HG03045 (cell line): ENCODE data around the gene FYB2.
"Not testable (repeated sequence)": the region's sequence is repeated elsewhere in the genome, so short reads cannot be mapped to it uniquely, and the experiment has no call there.

Experiments used
- ATAC-seq: cut with Tn5 transposase; IDR thresholded peaks from one replicate; pipeline ENCODE4 v1.9.1; 2021; ENCODE audit warnings: mild to moderate bottlenecking, moderate library complexity; ENCODE audit not compliant: unreplicated experiment

Gene FYB2

GRCh38 chr1:56798053-56798471, 21.1 kb downstream of the FYB2 start:
- ATAC-seq = no peak

DNA sequence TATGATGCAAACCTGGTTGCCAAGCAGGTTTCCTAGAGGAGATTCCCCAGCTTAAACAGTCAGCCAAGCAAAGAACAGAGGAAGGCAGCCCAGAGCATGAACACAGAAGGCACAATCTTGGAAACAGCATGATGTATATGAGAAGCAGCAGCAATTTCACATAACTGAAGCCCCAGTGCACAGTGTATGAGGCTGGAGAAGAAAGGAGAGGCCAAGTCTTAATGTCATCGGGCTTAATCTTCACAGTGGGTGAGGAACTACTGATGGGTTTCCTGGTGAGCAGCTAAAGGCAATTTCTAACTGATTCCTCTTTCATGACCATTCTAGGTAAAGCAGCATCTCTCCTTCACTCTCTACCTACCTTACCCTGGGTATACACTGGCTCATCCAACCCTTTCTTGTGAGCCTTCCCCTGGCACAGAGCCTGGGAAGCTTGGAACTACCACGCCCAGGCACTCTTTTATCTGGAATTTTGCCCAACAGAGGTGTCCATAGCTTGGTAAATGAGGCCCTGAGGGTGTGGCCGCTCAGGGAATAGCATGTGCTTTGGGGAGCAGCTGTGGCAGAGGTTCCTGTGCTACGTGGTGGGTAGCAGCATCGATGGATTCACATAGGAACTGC, 22.0 kb downstream of the FYB2 start:
- no peak for ATAC-seq

DNA sequence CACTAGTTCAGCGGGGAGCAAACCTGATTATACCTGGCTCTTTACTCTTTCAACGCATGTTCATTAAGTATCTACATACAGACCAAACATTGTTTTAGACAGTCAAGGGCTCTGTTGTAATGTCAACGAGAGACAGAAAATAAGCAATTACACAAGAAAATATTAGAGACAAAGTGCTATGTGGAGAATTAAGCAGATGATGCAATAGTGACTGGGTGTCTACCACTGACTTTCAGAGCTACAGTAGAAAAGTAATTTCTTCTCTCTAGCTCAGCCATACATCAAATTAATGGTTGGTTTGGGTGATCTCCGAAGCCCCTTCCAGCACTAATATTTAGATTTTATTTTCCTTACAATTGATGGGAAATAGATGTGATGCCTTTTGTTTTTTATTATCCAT, 23.3 kb downstream of the FYB2 start:
- no peak for ATAC-seq

DNA sequence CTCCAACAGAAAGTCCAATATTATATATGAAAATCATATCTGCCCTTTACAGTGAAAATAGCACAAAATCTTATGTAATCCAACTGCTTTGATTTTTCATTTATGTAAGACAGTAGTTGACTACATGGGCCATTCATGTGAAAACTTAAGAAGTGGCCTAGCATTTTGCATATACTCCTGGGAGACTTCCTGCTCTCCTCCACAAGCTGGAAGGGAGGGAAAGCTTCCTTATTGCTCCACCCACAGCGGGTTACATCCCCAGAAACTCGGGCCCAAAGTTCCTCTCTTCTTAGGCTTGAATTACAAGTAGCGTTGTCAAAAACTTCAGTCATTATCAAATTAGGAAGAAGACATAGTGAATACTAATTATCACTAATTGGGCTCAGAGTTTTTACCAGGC, 29.2 kb downstream of the FYB2 start:
- no peak for ATAC-seq

- no peak for ATAC-seq
Measured at GRCh38 chr1:56788588-56788987, 30.6 kb downstream of the FYB2 start.

DNA sequence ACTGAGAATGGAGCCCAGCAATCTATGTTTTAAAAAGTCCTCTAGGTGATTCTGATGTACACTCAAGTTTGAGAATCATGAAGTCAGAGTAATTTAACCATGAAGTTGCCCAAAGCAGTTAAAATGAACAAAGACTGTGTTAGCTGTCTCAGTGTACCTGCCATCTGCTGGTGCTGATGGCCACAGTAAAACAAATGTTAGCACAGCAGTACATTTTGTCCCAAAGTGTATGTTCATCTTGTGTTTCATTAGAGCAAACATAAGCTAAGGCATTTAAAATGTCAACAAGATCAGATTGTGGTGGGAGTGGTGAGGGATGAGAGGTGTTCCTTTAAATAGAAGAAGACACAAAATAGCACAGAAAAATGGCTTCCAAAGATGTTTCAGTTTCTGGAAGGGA, 31.1 kb downstream of the FYB2 start:
- no peak for ATAC-seq

GRCh38 chr1:56787330-56787729, 31.9 kb downstream of the FYB2 start:
- ATAC-seq = no peak

DNA sequence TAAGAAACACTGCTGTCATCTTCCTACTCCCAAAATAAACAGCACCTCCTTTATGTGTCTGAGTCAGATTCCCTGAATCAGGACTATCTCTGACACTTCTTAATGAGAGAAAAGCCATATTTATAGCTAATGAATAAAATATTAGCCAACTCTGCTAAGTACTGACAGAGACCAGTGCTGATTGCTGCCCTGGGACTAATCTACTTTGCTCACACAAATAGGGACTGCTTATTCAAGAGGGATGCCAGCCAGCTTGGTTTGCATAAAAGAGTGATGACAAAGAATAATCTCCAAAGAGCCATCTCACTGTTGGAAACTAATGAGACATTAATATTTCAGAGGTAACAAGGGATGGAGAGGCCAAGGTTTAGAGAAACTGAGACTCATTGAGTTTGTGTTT, 36.4 kb downstream of the FYB2 start:
- ATAC-seq = no peak

- no peak for ATAC-seq
Measured at GRCh38 chr1:56780826-56781225, 38.4 kb downstream of the FYB2 start.

DNA sequence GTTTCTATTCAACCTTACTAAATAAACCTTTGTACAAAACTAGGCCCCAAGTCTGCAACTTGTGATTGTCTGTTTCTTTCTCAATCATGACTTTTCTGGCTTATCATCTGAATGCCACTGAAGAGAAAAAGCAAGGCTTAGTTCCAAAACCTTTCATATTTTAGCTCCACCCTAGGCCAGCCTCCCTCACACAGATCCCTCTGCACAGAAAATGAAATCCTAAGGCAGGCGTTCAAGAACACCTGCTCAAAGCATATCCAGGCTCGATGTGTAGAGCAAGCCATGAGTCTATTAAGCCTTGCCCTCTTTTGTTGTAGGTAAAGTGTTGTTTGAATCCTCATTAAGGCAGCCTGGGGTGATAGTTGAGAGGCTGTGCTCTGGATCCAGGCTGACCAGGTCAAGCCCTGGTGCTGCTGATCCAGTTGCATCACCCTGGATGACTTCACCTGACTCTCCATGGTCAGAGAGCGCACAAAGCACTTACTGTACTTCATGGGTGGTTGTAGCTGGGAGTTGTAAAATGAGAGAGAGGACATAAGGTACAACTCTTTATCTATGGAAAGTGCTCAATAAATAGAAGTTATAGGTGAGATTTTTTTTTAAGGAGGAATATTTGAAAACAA, 39.0 kb downstream of the FYB2 start:
- no peak for ATAC-seq

DNA sequence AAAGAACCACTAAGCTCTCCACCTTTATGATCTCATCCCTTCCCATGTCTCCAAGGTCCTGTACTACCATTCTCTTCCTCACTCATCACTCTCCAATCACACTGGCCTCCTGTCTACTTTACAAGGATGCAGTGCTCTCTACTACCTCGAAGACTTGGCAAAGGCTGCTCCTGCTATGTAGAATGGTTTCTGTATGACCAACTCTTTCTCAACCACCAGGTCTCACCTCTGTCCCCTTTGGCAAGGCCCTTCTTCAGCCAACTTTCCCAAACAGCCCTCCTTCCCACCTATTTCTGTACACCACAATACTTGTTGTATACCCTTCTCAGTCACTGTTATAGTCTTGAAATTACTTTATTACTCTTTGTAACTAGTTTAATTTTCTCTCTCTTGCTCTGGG, 41.2 kb downstream of the FYB2 start:
- no peak for ATAC-seq

GRCh38 chr1:56774732-56775131, 44.5 kb downstream of the FYB2 start:
- not testable (repeated sequence) for ATAC-seq

- ATAC-seq = no peak
Measured at GRCh38 chr1:56774067-56774609, 45.1 kb downstream of the FYB2 start.

- no peak for ATAC-seq
Measured at GRCh38 chr1:56773341-56774066, 45.7 kb downstream of the FYB2 start.

DNA sequence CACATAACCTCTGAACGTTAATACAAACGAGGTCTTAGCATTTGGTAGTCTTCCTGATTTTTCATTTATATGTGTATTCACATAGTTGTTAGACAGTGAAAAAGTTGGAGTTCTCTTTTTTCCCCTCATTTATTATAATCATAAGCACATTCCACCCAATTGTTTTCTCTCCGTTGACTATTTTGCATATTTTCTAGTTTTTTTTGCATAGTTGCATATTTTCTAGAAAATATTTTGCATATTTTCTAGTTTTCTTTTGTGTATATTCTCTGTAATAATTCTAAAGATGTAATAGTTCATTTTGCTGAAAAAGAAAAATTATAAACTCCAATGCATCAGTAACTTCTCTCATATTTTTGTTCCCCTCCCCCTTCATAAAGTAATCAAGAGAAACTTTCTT, 47.5 kb downstream of the FYB2 start:
- ATAC-seq = no peak

DNA sequence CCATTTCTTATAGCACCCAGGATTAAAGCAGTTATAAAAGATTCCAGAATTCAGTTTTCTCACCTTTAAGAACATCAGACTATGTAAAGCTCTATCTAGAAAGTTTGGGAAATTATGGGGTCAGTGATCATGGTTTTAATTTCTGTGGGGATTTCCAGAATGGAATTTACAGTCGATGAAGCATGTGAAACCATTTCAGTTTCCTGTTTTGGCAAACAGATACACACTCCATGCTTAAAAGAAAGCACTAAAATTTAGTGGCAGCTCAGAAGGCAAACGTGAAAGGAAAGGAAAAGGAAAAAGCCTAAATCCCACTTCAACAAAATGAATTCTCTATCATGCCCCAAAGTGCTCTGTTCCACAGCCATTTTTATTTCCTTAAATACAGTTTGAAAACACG, 60.4 kb downstream of the FYB2 start:
- no peak for ATAC-seq

GRCh38 chr1:56758135-56758534, 61.1 kb downstream of the FYB2 start:
- ATAC-seq = no peak

- ATAC-seq = no peak
Measured at GRCh38 chr1:56755911-56756310, 63.3 kb downstream of the FYB2 start.

- ATAC-seq = no peak
Measured at GRCh38 chr1:56754708-56755479, 64.3 kb downstream of the FYB2 start.

GRCh38 chr1:56745231-56745630, 74.0 kb downstream of the FYB2 start:
- no peak for ATAC-seq

DNA sequence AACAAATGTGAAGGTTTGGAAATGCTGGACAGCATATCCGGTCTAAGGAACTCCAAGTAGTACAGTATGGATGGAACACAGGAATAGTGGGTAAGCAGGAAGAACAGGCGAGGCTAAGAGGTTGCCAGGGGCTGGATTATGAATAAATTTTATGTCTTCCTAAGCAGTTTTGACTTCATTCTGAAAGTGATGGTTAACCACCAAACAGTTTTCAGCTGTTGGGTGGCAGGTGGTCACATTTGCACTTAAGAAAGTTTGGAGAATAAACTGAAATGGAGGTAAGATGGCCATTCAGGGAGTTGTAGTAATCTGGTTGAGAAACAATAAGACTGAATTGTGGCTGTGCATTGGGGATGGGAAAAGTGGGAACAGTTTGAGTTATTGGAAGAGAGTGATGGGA, 90.2 kb downstream of the FYB2 start:
- ATAC-seq = no peak
